Activated gamma-delta T cell treated with anti-CD3 and anti-CD28 coated beads, Interleukin-2, amount 50 U/mL, for 16 hours (primary cell): ENCODE results near the gene FAM120B.
"Not testable (repeated sequence)": the region's sequence is repeated elsewhere in the genome, so short reads cannot be mapped to it uniquely, and the experiment has no call there.

Experiments used
- DNase-seq: peaks from one replicate; pipeline ENCODE4 v3.0.0-alpha.2; 2020; ENCODE audit warnings: low read depth

Gene FAM120B, protein sequence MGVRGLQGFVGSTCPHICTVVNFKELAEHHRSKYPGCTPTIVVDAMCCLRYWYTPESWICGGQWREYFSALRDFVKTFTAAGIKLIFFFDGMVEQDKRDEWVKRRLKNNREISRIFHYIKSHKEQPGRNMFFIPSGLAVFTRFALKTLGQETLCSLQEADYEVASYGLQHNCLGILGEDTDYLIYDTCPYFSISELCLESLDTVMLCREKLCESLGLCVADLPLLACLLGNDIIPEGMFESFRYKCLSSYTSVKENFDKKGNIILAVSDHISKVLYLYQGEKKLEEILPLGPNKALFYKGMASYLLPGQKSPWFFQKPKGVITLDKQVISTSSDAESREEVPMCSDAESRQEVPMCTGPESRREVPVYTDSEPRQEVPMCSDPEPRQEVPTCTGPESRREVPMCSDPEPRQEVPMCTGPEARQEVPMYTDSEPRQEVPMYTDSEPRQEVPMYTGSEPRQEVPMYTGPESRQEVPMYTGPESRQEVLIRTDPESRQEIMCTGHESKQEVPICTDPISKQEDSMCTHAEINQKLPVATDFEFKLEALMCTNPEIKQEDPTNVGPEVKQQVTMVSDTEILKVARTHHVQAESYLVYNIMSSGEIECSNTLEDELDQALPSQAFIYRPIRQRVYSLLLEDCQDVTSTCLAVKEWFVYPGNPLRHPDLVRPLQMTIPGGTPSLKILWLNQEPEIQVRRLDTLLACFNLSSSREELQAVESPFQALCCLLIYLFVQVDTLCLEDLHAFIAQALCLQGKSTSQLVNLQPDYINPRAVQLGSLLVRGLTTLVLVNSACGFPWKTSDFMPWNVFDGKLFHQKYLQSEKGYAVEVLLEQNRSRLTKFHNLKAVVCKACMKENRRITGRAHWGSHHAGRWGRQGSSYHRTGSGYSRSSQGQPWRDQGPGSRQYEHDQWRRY

DNA sequence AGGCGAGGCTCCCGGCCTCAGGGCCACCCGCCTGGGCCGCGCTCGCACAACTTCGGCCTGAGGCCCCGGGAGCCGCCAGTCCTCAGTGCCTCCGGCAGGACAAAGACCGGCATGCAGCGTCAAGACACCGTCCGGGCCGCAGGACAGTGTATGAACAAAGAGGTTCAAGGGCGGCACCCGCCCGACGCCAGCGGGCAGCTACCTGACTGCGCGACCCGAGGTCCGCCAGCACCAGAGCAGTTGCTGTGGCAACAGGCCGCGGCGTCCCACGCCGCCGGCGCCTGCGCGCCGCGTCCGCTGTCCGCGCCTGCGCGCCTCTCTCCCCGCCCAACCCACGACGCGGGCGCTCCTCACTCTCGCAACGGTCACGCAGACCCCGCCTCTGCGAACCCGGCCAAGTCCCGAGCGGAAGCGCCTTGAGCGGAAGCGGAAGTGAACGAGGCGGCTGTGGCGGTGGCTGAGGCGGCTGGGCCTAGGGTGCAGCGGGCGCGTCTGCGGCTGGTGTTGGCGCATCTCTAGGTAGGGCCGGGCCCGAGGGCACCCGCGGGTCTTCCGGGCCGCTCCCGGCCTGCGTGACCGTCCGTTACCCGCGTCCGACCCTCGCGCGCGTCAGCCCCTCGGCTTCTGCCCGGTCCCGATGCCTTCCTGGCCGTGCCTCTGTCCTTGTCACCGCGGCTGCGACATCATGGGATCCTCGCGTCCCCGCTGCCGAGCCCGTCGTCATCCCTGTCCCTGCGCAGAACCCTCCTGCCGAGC, at the start of gene FAM120B:
FAM120B (plus strand) TSS at position 435 of the 756 bp plus-strand sequence. CDS start 10,633 bp downstream, outside the sequence.
- peak; percentile 91 for DNase-seq

GRCh38 chr6:170257376-170257775, 49.2 kb upstream of the FAM120B start:
- no peak for DNase-seq

DNA sequence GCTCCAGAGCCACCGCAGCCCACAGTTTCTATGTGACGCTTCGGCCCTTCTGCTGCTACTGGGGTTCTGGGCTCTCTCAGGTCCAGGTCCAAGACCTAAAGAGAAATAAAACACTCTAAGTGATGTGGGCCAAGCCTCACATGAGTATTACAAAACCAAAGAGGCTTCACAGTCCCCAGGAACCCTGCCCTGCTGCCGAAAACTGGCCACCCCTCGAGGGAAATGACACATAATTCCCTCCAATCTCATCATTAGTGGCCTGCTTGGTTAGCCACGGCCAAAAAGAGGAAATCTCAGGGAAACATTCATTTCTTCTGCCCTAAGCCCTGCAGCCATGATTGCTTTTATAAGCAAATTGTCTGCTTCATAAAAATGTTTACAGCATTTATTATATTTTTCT, 48.2 kb upstream of the FAM120B start:
- no peak for DNase-seq

DNA sequence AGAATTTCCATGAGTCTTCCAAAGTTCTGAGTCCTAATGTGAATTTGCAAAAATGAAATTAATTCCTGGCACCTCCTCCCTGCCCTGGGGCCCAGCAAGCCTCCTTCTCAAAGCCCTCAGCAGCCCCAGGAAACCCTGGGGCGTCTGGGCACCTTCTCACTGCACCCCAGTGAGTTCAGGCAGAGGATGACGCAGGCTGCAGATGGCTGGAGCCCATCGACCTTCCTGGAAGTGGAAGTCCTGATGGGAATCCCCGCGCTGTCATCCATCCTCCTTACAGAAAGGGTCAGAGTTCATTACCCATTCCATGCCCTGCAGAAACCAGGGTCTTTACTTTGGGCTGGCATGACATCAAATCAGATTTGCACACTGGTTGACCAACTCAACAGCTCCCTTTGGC, 47.3 kb upstream of the FAM120B start:
- DNase-seq = no peak

DNA sequence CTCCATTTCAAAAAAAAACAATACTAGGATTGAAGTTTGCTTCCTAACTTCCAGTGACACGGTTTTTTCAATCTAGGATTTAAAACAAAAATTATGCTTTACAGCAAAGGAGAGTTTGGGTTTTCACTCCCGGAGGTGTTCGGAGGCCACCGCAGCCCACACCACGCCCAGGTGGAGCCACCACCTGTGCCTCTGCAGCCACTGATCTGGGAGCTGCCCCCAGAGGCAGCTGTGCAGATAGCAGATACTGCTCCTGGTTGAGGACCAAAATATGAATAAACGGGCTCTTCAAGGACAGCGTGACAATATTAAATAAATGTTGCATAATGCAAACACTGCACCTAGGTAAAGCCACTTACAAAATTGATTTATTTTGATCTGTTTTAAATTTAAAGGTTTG, 45.9 kb upstream of the FAM120B start:
- DNase-seq = no peak

GRCh38 chr6:170261643-170262488, 44.7 kb upstream of the FAM120B start:
- DNase-seq = no peak

GRCh38 chr6:170262489-170263088, 44.0 kb upstream of the FAM120B start:
- DNase-seq = no peak

- DNase-seq = no peak
These were observed 43.1 kb upstream of the FAM120B start for GRCh38 chr6:170263410-170263809.

DNA sequence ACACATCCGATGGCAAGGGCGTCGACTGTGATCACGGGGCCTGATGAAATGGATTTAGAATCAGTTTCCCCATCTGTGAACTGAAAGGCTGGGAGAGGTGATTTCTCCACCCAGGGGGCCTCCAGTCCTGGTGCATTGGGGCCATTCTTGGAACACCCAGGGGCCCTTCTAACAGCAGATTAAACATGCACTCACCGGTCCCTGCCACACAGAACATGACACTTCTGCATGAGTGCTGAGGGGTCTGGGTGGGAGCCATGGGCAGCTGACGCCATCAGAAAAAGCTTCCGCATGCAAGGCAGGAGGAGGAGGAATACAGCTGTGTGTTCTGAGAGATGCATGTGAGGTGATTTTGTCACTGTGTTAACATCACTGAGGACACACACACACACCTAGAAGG, 42.5 kb upstream of the FAM120B start:
- no peak for DNase-seq

GRCh38 chr6:170264644-170265043, 41.9 kb upstream of the FAM120B start:
- DNase-seq = not testable (repeated sequence)

DNA sequence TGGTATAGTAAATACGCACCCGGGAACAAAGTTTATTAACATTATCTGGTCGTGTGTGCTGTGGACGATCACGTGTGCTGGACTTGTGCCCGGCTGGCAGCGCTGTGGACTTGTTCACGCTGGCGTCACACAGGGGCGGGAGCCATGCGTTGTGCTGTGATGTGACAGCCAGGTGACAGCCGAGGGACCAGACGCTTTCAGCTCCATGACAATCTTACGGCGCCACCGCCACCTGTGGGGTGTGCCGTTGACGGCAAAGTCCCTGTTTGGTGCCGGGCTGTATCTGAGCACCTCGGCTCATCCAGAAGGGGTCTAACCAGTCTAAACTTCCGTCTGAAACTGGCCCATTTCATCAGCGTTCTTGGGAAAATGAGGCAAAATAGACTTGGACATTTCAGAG, 40.9 kb upstream of the FAM120B start:
- DNase-seq = no peak

DNA sequence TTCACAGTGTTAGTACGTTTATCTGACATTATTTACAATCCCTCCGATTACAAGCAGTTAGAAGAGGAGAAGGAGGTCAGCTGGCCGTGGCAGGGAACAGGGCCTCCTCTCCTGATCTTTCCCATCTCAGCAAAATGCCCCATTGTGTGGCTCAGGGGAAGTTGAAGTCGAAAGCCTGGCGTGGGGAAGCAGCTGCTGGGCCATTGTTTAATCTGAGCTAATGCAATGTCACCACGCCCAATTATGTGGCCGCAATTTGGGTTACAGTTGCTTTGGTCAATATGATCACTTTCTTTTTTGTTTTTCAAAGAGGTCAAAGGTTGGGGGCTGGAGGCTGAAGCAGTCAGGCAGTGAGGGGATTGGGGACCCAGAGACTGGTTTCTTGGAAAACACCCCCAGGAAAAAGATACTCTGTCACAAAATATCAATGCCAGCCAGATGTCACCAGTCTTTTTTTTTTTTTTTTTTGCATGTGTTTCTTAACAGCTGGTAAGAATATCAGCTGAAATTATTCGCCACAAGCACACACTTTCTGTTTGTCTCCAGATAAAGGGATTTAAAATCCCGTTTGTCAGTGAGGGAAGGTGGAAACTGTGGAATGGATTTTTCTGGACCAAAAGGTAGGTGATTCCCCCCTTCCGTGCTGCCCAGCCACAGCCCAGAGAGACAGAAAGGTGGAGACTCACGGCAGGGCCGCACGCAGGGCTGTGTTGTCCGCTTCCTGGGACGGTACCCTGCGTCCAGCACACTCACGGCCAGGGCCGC, 40.3 kb upstream of the FAM120B start:
- DNase-seq = no peak

- no peak for DNase-seq
These were observed 38.9 kb upstream of the FAM120B start for GRCh38 chr6:170267688-170268087.

DNA sequence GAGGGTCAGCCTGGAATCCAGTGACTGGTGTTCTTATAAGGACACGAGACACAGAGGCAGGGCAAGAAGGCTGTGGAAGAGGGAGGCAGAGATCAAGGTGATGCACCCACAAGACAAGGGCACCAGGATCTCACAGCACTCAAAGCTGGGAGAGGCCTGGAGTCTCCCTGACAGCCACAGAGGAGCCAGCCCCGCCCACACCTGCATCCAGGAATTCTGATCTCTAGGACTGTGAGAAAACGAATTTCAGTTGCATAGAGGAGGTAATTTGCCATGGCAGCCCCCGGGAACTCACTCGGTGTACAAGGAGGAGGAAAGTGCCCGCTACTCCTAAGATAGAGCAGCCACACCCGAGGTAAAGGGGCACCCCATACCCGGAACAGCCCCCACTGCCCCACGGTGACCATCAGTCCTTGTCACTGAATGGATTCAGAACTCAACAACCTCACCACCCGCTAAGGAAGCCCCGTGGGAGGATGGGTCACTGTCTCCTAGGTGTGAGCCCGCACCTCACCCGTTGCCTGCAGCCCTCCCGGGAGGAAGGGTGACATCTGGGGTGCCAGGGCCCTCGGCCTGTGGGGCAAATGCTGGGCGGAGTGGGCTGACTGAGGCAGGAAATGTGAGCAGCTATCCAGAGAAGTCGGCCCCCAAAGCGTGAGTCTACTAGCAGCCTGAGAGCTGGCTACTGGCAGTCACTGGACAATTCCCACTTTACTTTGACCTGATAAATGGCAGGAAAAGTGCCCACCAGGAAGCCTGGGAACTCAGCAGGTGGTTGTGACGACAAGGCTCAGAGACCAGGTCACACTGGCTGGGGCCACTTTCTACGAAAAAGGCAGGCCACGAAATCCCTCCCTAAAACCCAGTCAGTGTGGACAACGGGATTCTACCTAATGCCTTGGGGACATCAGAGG, 38.1 kb upstream of the FAM120B start:
- DNase-seq = no peak

DNA sequence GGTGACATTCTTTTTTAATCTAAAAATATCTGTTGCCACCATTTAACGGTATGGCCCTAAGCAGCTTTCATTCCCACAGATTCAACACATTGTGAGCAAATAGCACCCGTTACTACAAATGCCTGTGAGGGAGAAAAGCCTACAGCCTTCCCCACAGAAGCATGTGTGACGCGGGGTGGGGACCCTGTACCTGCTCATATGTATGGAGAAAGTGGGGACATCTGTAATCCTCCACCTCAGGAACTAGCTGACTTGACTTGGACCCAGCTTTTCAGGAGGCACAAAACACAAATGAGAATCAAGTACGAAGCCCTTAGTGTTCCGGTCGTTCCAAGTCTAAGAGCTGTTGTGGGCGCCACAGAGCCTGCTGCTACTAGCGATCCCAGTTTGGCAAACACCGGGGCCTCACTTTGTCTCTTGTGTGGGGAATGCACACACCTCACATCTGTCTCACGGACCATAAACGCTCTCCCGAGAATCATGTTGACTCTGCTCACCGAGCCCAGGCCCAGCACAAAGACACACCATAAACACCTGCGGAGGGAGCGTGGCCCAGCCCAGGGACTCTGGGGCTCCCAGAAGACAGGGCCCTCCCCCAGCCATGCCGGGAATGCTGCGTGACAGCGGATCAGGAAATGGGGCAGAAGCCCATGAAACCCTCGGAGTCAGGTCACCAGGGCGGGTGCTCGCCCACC, 37.3 kb upstream of the FAM120B start:
- no peak for DNase-seq

- DNase-seq = no peak
These were observed 36.6 kb upstream of the FAM120B start for GRCh38 chr6:170269846-170270541.

DNA sequence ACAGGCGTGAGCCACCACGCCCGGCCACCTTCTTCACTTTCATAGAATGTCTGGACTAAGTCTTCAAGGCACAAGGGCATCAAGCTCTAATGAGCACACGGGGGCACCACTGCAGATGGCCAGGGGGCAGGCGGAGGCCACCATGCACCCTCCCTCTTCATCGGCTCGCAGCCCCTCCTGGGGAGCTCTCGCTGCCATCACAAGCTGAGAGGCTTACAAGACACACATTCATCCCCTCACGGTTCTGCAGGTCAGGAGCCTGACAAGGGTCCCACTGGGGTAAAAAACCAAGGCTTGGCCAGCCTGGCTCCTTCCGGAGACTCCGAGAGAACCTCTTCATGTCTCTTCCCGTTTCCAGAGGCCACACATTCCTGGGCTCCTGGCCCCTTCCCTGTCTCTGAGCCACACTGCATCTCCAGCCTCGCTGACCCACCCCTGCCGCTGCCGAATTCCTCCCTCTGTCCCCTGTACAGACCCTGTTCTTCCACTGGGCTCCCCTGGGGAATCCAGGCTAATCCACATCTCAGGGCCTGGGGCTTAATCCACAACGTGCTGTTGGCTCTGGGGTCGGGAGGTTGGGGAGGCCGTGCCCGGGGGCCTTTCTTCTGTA, 35.5 kb upstream of the FAM120B start:
- no peak for DNase-seq
